Lower leg skin (tissue), 3 donors: ENCODE results near the gene UBAC2.

Experiments
- POLR2A ChIP-seq, 2 donors: fragments of 450-650 bp; IDR thresholded peaks; one replicate each; pipeline ENCODE4 v1.6.1; 2016 to 2017; ENCODE audit warnings: antibody characterized with exemption in 2 of 2, mild to moderate bottlenecking in 1 of 2, moderate library complexity in 1 of 2
- TF ChIP-seq, protein P1 (sequence below), 3 donors: fragments of 450-650 bp; IDR thresholded peaks; one replicate each; pipeline ENCODE4 v1.5.1; 2016; ENCODE audit warnings: antibody characterized with exemption in 3 of 3, mild to moderate bottlenecking in 3 of 3, moderate library complexity in 2 of 3

DNA sequence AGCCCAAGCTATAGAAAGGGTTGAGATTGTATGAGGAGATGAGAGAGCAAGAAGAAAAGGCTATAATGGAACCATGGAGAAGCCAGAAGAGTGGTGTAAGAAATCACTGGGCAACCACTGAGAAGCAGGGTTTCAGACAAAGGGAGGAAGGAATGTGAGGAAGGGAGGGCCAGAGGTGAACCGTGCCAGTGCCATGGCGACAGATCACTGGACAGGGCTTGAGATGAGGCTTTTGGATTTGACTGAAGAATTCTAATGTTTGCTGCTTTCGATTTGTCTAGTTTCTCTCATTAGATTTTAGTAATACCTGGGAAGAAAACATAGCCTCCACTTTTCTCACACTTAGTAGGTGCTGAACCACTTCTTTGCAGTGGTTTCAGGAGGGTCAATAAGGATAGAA, 112.8 kb downstream of the UBAC2 start:
- no peak for TF ChIP-seq POLR2A (IDR thresholded peaks at IDR 0.05)
- TF ChIP-seq, protein P1, sequence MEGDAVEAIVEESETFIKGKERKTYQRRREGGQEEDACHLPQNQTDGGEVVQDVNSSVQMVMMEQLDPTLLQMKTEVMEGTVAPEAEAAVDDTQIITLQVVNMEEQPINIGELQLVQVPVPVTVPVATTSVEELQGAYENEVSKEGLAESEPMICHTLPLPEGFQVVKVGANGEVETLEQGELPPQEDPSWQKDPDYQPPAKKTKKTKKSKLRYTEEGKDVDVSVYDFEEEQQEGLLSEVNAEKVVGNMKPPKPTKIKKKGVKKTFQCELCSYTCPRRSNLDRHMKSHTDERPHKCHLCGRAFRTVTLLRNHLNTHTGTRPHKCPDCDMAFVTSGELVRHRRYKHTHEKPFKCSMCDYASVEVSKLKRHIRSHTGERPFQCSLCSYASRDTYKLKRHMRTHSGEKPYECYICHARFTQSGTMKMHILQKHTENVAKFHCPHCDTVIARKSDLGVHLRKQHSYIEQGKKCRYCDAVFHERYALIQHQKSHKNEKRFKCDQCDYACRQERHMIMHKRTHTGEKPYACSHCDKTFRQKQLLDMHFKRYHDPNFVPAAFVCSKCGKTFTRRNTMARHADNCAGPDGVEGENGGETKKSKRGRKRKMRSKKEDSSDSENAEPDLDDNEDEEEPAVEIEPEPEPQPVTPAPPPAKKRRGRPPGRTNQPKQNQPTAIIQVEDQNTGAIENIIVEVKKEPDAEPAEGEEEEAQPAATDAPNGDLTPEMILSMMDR (IDR thresholded peaks at IDR 0.05) = no peak
